GM23248 (cell line): ENCODE measurements around the gene ARFRP1. TPM values are rescaled to one million over a fixed set of nuclear protein-coding genes. Genes with fewer than 3 reads are reported as not detected.

Experiments used
- DNase-seq: peaks from one replicate; pipeline ENCODE4 v3.0.0-alpha.2; 2015
- H2AFZ ChIP-seq: fragments of 200-600 bp; sonication (generic); 2 replicates; pipeline ENCODE4 v1.6.1; 2016; ENCODE audit warnings: antibody characterized with exemption
- H3F3A ChIP-seq: fragments of 200-600 bp; sonication (generic); 2 replicates; pipeline ENCODE4 v1.6.1; 2016; ENCODE audit warnings: mild to moderate bottlenecking, antibody characterized with exemption, mixed run types; ENCODE audit not compliant: insufficient read depth
- H3K27ac ChIP-seq: fragments of 200-600 bp; sonication (generic); 2 replicates; pipeline ENCODE4 v1.5.1; 2016; ENCODE audit warnings: mild to moderate bottlenecking
- H3K27me3 ChIP-seq: fragments of 200-600 bp; sonication (generic); replicated peaks from 2 replicates; pipeline ENCODE4 v1.6.1; 2016; ENCODE audit warnings: mild to moderate bottlenecking; ENCODE audit not compliant: insufficient read depth
- H3K36me3 ChIP-seq: fragments of 200-600 bp; sonication (generic); 2 replicates; pipeline ENCODE4 v1.6.1; 2016; ENCODE audit warnings: low read depth, mild to moderate bottlenecking
- H3K4me1 ChIP-seq: fragments of 200-600 bp; sonication (generic); 2 replicates; pipeline ENCODE4 v1.6.1; 2016; ENCODE audit warnings: mild to moderate bottlenecking; ENCODE audit not compliant: insufficient read depth
- H3K4me2 ChIP-seq: fragments of 200-600 bp; sonication (generic); one replicate; pipeline ENCODE4 v1.6.1; 2016; ENCODE audit warnings: mild to moderate bottlenecking; ENCODE audit not compliant: unreplicated experiment
- H3K4me3 ChIP-seq: fragments of 200-600 bp; sonication (generic); 2 replicates; pipeline ENCODE4 v1.5.1; 2016; ENCODE audit warnings: mild to moderate bottlenecking
- H3K79me2 ChIP-seq: fragments of 200-600 bp; sonication (generic); 2 replicates; pipeline ENCODE4 v1.6.1; 2016; ENCODE audit warnings: mild to moderate bottlenecking; ENCODE audit not compliant: insufficient read depth
- H3K9ac ChIP-seq: fragments of 200-600 bp; sonication (generic); 2 replicates; pipeline ENCODE4 v1.6.1; 2016; ENCODE audit warnings: mild to moderate bottlenecking
- H3K9me2 ChIP-seq: fragments of 200-600 bp; sonication (generic); 2 replicates; pipeline ENCODE4 v1.6.1; 2016; ENCODE audit warnings: mixed run types, mild to moderate bottlenecking, moderate library complexity; ENCODE audit not compliant: insufficient read depth
- H3K9me3 ChIP-seq: fragments of 200-600 bp; sonication (generic); one replicate; pipeline ENCODE4 v1.6.1; 2017; ENCODE audit warnings: low read depth
- H4K20me1 ChIP-seq: fragments of 200-600 bp; sonication (generic); 2 replicates; pipeline ENCODE4 v1.6.0; 2016; ENCODE audit not compliant: insufficient read depth
- EZH2 ChIP-seq: fragments of 200-600 bp; sonication (generic); IDR thresholded peaks from 2 replicates; pipeline ENCODE4 v1.6.1; 2018; ENCODE audit warnings: antibody characterized with exemption, mild to moderate bottlenecking; ENCODE audit not compliant: insufficient read depth, poor library complexity, severe bottlenecking
- EZH2phosphoT487 ChIP-seq: fragments of 200-600 bp; sonication (generic); IDR thresholded peaks from 2 replicates; pipeline ENCODE4 v1.6.1; 2018; ENCODE audit warnings: antibody characterized with exemption, moderate library complexity, mild to moderate bottlenecking, low read depth; ENCODE audit not compliant: insufficient read depth
- WGBS, 2 experiments: methylation state at CpG; one replicate each; pipeline ENCODE4 v1.1.6; 2015 to 2017; ENCODE audit warnings: low lambda C conversion rate in 2 of 2, low coverage in 1 of 2; ENCODE audit errors: missing lambda C conversion rate in 2 of 2; 5-methylcytosine and 5-hydroxymethylcytosine counted together
- in situ Hi-C: fragments of 300-500 bp; cut with MboI; formaldehyde crosslinking; loops from 2 replicates; pipeline ENCODE4 v1.15.0; 2020
- polyA plus RNA-seq: library from polyadenylated mRNA; unstranded; fragments of >200 nt; fragmentation: Nextera tagmentation; extraction: Ambion mirVana; gene quantifications from 2 replicates; pipeline ENCODE4 v1.2.1, GENCODE V29; 2016
- total RNA-seq: library from RNA; depleted of rRNA; stranded (reverse); fragments of >200 nt; shearing (Covaris generic); gene quantifications from 2 replicates; pipeline ENCODE4 v1.2.3, GENCODE V29; 2014

ARFRP1 gene
- total and polyA plus RNA-seq, 2 experiments from 2014 or later, result 57.6 to 61.4 TPM

DNA sequence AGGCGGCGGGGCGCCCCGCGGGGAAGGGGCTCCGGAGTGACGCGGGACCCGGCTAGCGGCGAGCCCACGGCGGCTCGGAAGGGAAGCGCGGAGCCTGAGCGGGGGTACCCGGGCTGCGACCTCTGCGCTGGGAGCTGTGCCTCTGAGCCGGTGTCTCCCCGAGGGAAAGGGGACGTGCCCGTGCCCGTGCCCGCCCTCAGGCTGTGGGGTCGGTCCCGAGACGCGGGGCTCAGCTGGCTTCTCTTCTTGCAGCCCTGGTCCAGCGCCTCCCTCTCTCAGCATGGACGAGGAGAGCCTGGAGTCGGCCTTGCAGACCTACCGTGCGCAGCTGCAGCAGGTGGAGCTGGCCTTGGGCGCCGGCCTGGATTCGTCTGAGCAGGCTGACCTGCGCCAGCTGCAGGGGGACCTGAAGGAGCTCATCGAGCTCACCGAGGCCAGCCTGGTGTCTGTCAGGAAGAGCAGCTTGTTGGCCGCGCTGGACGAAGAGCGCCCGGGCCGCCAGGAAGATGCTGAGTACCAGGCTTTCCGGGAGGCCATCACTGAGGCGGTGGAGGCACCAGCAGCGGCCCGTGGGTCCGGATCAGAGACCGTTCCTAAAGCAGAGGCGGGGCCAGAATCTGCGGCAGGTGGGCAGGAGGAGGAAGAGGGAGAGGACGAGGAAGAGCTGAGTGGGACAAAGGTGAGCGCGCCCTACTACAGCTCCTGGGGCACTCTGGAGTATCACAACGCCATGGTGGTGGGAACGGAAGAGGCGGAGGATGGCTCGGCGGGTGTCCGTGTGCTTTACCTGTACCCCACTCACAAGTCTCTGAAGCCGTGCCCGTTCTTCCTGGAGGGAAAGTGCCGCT is 749 bp upstream of the ARFRP1 start:
- H4K20me1 ChIP-seq, result no peaks in the 10 kb centered on the region
- H2AFZ ChIP-seq, result no peak overlapping the region
- in situ Hi-C loops, result no loop called here
- H3K9me3 ChIP-seq, result no peaks in the 10 kb centered on the region
- peaks cover 32% of the 10 kb centered on the region for H3K36me3 ChIP-seq
- H3K4me1 ChIP-seq, result peaks cover 17% of the 10 kb centered on the region; the same call in 1 of the 2 replicates
- peak overlapping the region; percentile 87 for H3K4me2 ChIP-seq
- H3K4me3 ChIP-seq, result peak overlapping the region; percentile 80
- H3K79me2 ChIP-seq, result peaks cover 94% of the 10 kb centered on the region
- peak overlapping the region; percentile 65; the same call in 1 of the 2 replicates for H3K27ac ChIP-seq
- H3K9ac ChIP-seq, result peak overlapping the region; percentile 86
- DNase-seq, result peak; percentile 56
- H3K9me2 ChIP-seq, result no peaks in the 10 kb centered on the region
- no peaks in the 10 kb centered on the region for H3K27me3 ChIP-seq
- TF ChIP-seq EZH2phosphoT487, result no peak
- TF ChIP-seq EZH2, result no peak
- H3F3A ChIP-seq, result no peaks in the 10 kb centered on the region
- 36 to 49% methylated on average over 32 to 43 of the region's 67 CpGs for WGBS, 2 experiments

GRCh38 chr20:63706852-63707557 is 771 bp downstream of the ARFRP1 start:
- H3K4me1 ChIP-seq, result peaks cover 17% of the 10 kb centered on the region; the same call in 1 of the 2 replicates
- H3K4me2 ChIP-seq, result peak overlapping the region; percentile 87
- no peaks in the 10 kb centered on the region for H3F3A ChIP-seq
- 5 to 10% methylated on average over 33 to 55 of the region's 56 CpGs for WGBS, 2 experiments
- DNase-seq, result peak; percentile 80
- no peaks in the 10 kb centered on the region for H3K9me2 ChIP-seq
- H3K9me3 ChIP-seq, result no peaks in the 10 kb centered on the region
- peak overlapping the region; percentile 35; the same call in 1 of the 2 replicates for H2AFZ ChIP-seq
- no peaks in the 10 kb centered on the region for H3K27me3 ChIP-seq
- H3K79me2 ChIP-seq, result peaks cover 79% of the 10 kb centered on the region
- H3K36me3 ChIP-seq, result peaks cover 19% of the 10 kb centered on the region
- H4K20me1 ChIP-seq, result no peaks in the 10 kb centered on the region
- no peak for TF ChIP-seq EZH2
- TF ChIP-seq EZH2phosphoT487, result no peak
- peak overlapping the region; percentile 80 for H3K4me3 ChIP-seq
- in situ Hi-C loops, result no loop called here
- H3K27ac ChIP-seq, result peak overlapping the region; percentile 65
- H3K9ac ChIP-seq, result peak overlapping the region; percentile 86

GRCh38 chr20:63706027-63706695 is 1.6 kb downstream of the ARFRP1 start:
- no peak overlapping the region for H2AFZ ChIP-seq
- no peaks in the 10 kb centered on the region for H3K9me2 ChIP-seq
- TF ChIP-seq EZH2phosphoT487, result no peak
- TF ChIP-seq EZH2, result no peak
- peaks cover 11% of the 10 kb centered on the region; the same call in 1 of the 2 replicates for H3K36me3 ChIP-seq
- DNase-seq, result no peak
- H3F3A ChIP-seq, result no peaks in the 10 kb centered on the region
- H3K79me2 ChIP-seq, result peaks cover 71% of the 10 kb centered on the region
- H3K9ac ChIP-seq, result peak overlapping the region; percentile 86
- H3K4me1 ChIP-seq, result peaks cover 17% of the 10 kb centered on the region; the same call in 1 of the 2 replicates
- peak overlapping the region; percentile 65 for H3K27ac ChIP-seq
- WGBS, 2 experiments, result 66 to 68% methylated on average over 12 of the region's 12 CpGs
- no peaks in the 10 kb centered on the region for H4K20me1 ChIP-seq
- H3K27me3 ChIP-seq, result no peaks in the 10 kb centered on the region
- peak overlapping the region; percentile 80 for H3K4me3 ChIP-seq
- no peaks in the 10 kb centered on the region for H3K9me3 ChIP-seq
- in situ Hi-C loops, result no loop called here
- peak overlapping the region; percentile 87 for H3K4me2 ChIP-seq
